Activated gamma-delta T cell treated with anti-CD3 and anti-CD28 coated beads, Interleukin-2, amount 50 U/mL, for 16 hours (primary cell): Measurements from ENCODE around the gene IL37.
"Not testable (repeated sequence)": the region's sequence is repeated elsewhere in the genome, so short reads cannot be mapped to it uniquely, and the experiment has no call there.

ENCODE experiments used
- DNase-seq: peaks from one replicate; pipeline ENCODE4 v3.0.0-alpha.2; 2020; ENCODE audit warnings: low read depth

IL37 gene

GRCh38 chr2:112889976-112890375 lies 21.0 kb upstream of the IL37 start:
- DNase-seq: no peak

- DNase-seq: no peak
Observed at GRCh38 chr2:112891385-112891831, 19.6 kb upstream of the IL37 start.

GRCh38 chr2:112893752-112894151 lies 17.2 kb upstream of the IL37 start:
- no peak for DNase-seq

GRCh38 chr2:112896909-112897623 lies 13.9 kb upstream of the IL37 start:
- DNase-seq: no peak

- DNase-seq: no peak
Observed at GRCh38 chr2:112897624-112897978, 13.4 kb upstream of the IL37 start.

GRCh38 chr2:112901431-112902065 lies 9.4 kb upstream of the IL37 start:
- not testable (repeated sequence) for DNase-seq

GRCh38 chr2:112902816-112903215 lies 8.1 kb upstream of the IL37 start:
- DNase-seq: no peak

- no peak for DNase-seq
Observed at GRCh38 chr2:112904883-112905282, 6.1 kb upstream of the IL37 start.

- no peak for DNase-seq
Observed at GRCh38 chr2:112906276-112906675, 4.7 kb upstream of the IL37 start.

- DNase-seq: no peak
Observed at GRCh38 chr2:112907001-112907949, 3.7 kb upstream of the IL37 start.

- not testable (repeated sequence) for DNase-seq
Observed at GRCh38 chr2:112908559-112908958, 2.4 kb upstream of the IL37 start.

GRCh38 chr2:112910219-112910618 lies 746 bp upstream of the IL37 start:
- DNase-seq: no peak

GRCh38 chr2:112912403-112912802 lies 1.4 kb downstream of the IL37 start:
- no peak for DNase-seq

GRCh38 chr2:112915300-112916144 lies 4.6 kb downstream of the IL37 start:
- DNase-seq: no peak

GRCh38 chr2:112916145-112916571 lies 5.2 kb downstream of the IL37 start:
- no peak for DNase-seq

GRCh38 chr2:112916625-112917247 lies 5.8 kb downstream of the IL37 start:
- no peak for DNase-seq

GRCh38 chr2:112917856-112918255 lies 6.9 kb downstream of the IL37 start:
- no peak for DNase-seq

GRCh38 chr2:112918256-112918655 lies 7.3 kb downstream of the IL37 start:
- no peak for DNase-seq

GRCh38 chr2:112919086-112919485 lies 8.1 kb downstream of the IL37 start:
- DNase-seq: no peak

- no peak for DNase-seq
Observed at GRCh38 chr2:112920923-112921532, 10.1 kb downstream of the IL37 start.

- DNase-seq: no peak
Observed at GRCh38 chr2:112921982-112922381, 11.0 kb downstream of the IL37 start.
